ENCODE measurements around the gene B3GNT3.

B3GNT3 gene

DNA sequence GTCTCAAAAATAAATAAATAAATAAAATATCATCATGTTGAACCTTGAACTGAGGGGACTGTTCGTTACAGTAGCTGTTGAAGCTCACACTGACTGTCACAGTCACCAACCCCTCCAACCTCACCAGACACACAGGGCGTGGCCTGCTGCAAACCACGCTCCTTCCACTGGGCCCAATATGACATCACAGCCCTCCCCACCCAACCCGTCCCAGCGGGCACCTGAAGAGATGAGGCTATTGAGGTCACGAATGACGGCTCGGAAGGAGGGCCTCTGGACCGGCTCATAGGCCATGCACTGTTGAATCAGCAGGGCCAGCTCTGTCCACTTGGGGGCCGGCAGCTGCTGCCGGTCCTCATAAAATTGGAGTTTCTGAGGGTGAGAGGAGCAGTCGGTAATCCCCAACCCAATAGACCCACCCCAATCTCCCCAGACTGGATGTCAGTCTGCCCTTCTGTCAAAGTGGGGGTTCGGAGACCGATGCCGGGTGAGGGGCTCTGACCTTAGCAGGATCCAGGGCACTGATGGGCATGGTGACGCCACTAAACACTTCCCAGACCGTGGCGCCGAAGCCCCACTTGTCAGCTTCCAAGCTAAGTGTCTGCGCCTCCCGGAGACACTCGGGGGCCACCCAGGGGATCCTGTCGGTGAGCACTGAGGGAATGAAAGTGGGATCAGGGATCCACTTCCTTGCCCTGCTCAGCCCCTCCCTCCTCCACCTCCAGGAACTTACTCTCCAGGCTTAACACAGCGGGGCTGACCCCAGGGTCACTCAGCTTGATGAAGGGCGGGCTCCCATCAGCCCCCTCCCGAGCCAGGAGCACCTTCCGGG is 39.6 kb downstream of the B3GNT3 start:
- peak; percentile 55 for DNase-seq (ENCODE audit: low spot score)

DNA sequence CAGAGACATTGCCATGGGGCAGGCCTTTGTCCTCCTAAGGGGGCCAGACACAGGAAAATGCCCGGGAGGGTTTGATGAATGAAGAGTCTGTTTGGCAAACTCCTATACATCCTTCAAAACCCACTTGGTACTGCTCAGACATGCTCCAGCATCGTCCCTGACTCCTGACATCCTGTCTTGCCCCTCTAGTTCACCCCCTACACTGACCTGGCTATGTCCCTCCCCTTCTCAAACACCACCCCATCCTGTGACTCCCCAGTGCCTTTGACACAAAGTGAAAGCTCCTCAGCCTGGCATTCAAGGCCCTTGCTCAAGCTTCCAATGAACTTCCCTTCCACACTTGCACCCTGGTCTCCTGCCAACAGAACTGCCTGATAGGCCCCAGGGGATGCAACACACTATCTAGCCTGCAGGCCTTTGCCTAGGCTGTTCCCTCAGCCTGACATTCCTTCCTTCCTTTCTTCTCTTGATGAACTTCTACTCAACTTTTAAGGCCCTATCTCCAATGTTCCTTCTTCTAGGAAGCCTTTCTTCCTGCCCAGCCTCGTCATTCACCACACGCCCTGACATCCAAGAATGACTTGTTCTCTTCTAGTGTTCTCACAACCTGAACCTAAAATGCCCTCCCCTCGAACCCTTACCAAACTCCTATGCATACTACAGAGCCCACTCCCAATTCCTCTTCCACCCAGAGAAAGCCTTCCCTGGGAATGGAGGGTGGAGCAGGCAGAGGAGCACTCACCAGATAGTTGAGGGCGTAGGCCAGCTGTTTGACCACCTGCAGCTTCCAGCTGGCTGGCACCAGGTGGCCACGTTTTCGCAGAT is 40.5 kb downstream of the B3GNT3 start:
- no peak for DNase-seq (ENCODE audit: low spot score)

DNA sequence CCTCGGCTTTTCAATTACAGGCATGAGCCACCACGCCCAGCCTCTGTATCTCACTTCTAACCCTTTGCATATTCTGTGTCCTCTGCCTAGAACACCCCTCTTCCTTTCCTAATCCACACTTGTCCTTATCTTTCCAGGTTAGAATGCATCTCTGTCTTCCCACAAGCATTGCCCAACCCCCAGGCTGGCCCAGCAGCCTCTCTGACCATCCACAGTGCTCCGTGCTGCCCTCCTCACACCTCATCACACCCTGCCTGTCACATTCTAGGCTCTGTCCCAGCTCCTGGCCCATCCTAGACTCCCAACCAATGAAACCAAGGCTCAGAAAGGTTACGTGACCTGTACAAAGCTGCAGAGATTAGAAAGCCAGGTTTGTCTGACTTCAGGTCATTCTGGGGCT is 41.6 kb downstream of the B3GNT3 start:
- no peak for DNase-seq (ENCODE audit: low spot score)

GRCh38 chr19:17837972-17838371 is 43.0 kb downstream of the B3GNT3 start:
- no peak for DNase-seq (ENCODE audit: low spot score)

- DNase-seq (ENCODE audit: low spot score): no peak
These were observed 45.1 kb downstream of the B3GNT3 start for GRCh38 chr19:17840019-17840418.

- DNase-seq (ENCODE audit: low spot score): no peak
These were observed 46.5 kb downstream of the B3GNT3 start for GRCh38 chr19:17841371-17841809.

- peak; percentile 88 for DNase-seq (ENCODE audit: low spot score)
These were observed 47.1 kb downstream of the B3GNT3 start for GRCh38 chr19:17841810-17842662.

GRCh38 chr19:17842663-17843291 is 47.8 kb downstream of the B3GNT3 start:
- DNase-seq (ENCODE audit: low spot score): peak; percentile 49

GRCh38 chr19:17843292-17843827 is 48.4 kb downstream of the B3GNT3 start:
- no peak for DNase-seq (ENCODE audit: low spot score)

DNA sequence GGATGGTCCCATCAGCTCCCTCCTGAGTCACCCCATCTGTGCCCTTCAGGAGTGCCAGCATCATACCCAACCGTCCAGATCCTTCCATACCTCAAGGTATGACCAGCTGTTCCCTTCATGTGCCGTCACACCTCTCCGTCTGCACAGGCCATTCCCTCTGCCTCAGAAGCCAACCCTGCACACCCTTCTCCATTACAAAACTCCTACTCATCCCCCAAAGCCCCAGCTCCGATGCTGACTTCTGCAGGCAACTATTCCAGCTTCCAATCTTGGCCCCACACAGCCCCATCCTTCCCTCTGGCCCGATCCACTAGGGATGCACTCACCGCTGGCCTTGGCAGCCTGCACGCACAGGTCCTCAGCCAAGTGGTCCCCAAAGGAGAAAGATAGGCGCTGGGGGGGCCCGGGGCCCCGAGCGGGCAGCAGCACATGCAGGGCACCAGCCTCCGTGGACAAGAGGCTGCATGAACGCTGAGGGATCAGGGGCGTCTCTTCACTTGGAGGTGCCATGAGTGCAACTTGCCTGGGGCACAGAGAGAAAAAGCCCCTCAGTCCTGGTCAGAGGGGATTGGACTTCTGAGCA is 49.1 kb downstream of the B3GNT3 start:
- DNase-seq (ENCODE audit: low spot score): no peak

DNA sequence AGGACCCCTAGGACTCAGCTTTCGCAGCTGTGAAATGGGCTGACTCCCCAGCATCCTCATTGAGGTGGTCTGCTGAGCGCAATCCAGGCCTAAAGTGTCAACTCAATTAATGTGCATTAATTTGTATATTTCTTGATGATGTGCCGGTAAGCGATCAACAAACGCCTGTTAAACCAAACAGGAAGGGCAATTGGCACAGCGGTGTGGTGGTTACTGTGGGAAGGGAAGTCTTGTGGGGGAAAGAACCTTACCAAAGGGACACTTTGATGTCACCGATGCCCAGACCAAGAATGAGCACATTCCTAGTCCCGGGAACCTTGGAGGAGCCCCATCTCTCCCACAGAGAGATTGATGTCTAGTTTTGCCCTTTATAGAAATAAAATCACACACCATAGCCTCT is 51.2 kb downstream of the B3GNT3 start:
- no peak for DNase-seq (ENCODE audit: low spot score)

DNA sequence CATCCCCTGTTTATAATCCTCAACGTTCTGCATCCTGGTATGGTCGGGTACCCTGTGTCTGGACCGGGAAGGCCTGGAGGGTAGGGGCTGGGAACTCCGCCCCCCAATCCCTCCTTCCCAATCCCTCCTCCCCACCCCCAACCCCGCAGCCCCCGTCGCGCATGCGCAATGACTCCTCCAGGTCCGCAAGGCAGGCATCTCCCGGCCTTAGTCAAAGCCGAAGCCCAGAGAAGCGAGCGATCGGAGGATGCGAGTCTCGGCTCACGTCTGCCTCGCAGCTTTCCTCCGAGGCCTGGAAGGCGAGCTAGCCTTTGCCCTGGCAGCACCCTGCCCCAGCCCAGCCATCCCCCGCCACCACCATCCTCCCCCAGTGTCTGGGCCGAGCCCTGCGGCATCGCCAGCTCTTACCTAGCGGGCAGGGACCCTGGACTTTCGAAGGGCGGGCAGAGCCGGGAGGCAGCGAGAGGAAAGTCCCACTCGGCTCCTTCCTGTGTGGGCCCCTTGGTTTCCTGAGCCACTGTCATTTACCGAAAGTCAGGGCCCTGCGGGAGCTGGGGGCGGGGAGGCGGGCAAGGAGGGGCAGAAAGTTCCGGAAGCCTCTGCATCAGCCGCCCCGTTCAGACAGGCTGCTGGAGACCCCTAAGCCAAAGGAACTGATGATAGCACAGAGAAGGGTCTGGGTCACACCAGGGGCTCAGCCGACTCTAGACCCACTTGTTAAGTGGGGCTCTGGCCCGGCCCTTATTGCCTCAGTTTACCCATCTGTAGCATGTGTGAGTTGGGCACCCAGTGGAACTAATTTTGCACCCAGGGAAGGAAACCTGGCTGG is 52.8 kb downstream of the B3GNT3 start, which contains the start of gene JAK3:
TSS of gene JAK3 (minus strand) at position 445 of the 829 bp plus-strand sequence. CDS start 3,565 bp downstream, outside the sequence.
- no peak for DNase-seq (ENCODE audit: low spot score)

DNA sequence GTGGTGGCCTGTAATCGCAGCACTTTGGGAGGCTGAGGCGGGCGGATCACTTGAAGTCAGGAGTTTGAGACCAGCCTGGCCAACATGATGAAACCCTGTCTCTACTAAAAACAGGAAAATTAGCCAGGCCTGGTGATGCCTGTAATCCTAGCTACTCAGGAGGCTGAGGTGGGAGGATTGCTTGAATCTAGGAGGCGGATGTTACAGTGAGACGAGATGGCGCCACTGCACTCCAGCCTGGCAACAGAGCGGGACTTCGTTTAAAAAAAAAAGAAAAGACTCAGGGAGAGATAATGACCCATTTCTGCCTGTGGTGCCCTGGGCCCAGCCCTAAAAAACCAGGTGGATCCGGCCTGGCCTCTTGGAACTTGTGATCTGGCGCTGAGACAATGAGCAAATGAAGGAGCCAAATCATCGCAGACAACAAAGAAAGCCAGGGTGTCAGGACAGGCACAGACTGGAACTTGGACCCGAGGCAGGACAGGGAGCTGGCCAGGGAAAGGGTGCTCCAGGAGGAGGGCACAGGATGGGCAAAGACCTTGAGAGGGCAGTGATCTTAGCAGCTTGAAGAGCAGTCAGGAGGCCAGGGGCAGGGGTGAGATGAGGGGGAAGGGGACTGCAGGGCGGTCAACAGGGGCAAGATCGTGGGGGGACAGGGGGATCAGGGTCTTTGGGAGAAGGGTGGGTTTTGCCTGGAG is 53.8 kb downstream of the B3GNT3 start:
- DNase-seq (ENCODE audit: low spot score): no peak

- DNase-seq (ENCODE audit: low spot score): no peak
These were observed 59.1 kb downstream of the B3GNT3 start for GRCh38 chr19:17854061-17854460.

DNA sequence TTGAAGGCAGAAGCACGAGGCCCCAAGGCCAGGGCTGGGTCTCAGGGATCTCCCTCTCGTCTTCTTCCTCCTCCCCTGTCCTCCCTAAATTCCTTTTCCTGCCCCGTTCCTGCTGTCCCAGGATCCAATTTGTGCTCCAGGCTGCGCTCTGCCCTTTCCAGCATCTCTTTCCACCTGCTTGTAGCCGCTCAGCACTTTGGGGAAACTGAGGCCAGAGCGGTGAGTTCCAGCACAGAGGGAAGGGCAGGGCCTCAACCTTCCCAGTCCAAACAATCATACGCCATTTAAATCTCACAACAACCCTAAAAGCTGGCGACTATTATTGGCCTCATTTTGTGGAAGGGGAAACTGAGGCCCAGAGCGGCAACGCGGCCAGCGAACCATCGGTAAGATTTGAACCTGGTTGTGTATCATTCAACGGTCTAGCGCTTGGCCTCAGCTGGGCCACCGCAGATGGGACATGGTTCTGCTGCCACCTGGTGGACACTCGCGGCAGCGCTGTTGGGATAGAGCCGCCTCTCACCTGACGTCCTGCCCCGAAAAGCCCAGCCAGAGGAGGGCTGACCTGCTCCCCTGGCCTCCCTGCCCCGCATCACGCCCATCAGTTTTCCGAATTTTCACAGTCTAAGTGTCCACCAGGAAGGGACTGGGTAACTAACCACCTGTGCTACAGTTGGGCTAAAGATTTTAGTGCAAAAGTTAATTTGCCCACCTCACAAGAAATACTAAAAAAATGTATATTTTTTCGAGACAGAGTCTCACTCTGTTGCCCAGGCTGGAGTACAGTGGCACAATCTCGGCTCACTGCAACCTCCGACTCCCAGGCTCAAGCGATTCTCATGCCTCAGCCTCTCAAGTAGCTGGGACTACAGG is 60.6 kb downstream of the B3GNT3 start:
- DNase-seq (ENCODE audit: low spot score): peak; percentile 73

GRCh38 chr19:17859533-17860330 is 64.8 kb downstream of the B3GNT3 start, which contains the start of gene RPL18A:
Gene RPL18A, plus strand, starts transcription at chr19:17859910. Its CDS starts 47 bp downstream, at chr19:17859957.
- DNase-seq (ENCODE audit: low spot score): peak; percentile 100

GRCh38 chr19:17860331-17860992 is 65.5 kb downstream of the B3GNT3 start:
- DNase-seq (ENCODE audit: low spot score): no peak
